ENCODE data around the gene TMEM170B.
A peak's percentile ranks its signal among the peaks of the same experiment; 100 is the strongest.

Gene TMEM170B

DNA sequence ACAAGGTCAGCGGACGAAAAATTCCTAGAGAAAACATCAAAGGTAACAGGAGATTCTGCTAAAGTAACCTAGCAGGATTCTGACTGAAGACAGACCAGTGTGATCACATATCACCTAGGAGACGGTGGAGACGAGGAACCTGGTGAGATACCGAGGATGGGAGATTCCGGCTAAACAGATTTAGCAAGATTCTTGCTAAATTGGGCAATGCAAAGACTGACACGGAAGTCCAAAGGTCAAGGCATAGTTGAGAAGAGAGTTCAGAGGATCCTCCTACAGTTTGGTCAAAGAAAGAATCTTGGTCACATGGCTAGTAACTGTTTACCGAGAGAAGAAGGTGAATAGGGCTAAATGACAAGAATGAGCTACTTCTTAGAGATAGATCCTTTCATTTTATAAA lies 61.1 kb downstream of the TMEM170B start:
- DNase-seq: no peak
- Histone ChIP-seq H3K9me3 (no peaks in the 10 kb centered on the region), H3K27ac (no peak overlapping the region), H3K36me3 (no peaks in the 10 kb centered on the region), H3K4me3 (no peak overlapping the region), H3K27me3 (no peaks in the 10 kb centered on the region), H3K4me1 (peaks cover 0 to 15% (median 5%) of the 10 kb centered on the region in 4 donors)
- intact Hi-C loops (cut with DNase I; ENCODE audit: low total_unique reads): loop anchor here (10.0 kb wide), 1 partner anchor 46 kb away; no protein-coding TSS in a partner anchor
- no peak for TF ChIP-seq CTCF (IDR thresholded peaks at IDR 0.05)

- H3K4me1 ChIP-seq: peaks cover 0 to 18% (median 5%) of the 10 kb centered on the region in 4 donors
- H3K27ac ChIP-seq: peak overlapping the region in 1 of 2 donors; percentile 39
- no peak overlapping the region for H3K4me3 ChIP-seq
- H3K36me3 ChIP-seq: no peaks in the 10 kb centered on the region
- no peak for TF ChIP-seq CTCF (IDR thresholded peaks at IDR 0.05)
- H3K9me3 ChIP-seq: no peaks in the 10 kb centered on the region
- no peak for DNase-seq
- intact Hi-C loops (cut with DNase I; ENCODE audit: low total_unique reads): no loop called here
- H3K27me3 ChIP-seq: no peaks in the 10 kb centered on the region
Observed at GRCh38 chr6:11600251-11600650, 62.7 kb downstream of the TMEM170B start.

- no peaks in the 10 kb centered on the region for H3K27me3 ChIP-seq
- intact Hi-C loops (cut with DNase I; ENCODE audit: low total_unique reads): no loop called here
Observed at GRCh38 chr6:11601776-11602605, 64.4 kb downstream of the TMEM170B start.

DNA sequence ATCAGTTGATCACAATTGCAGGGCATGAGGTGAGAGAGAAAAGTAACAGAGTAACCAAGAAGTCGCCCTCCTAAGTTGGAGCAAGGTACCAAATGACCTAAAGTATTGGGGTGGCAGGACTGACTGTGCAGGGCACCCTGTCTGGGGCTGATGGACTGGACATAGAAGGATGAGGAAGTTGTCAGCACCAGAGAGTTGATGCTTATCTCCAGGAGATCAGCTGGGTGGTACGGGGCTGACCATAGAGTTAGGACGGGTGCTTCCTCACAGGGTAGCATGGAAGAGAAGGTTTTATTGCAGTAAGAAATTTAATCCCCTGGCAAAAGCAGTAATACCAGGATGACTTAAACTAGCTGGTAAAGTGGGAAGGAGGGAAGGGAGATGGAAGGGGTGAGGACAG lies 66.7 kb downstream of the TMEM170B start:
- intact Hi-C loops (cut with DNase I; ENCODE audit: low total_unique reads): no loop called here
- Histone ChIP-seq H3K27ac (no peak overlapping the region), H3K27me3 (no peaks in the 10 kb centered on the region)

More at GRCh38 chr6:11601776-11602605, 64.4 kb downstream of the TMEM170B start:
- no peak overlapping the region for H3K4me3 ChIP-seq
- H3K9me3 ChIP-seq: no peaks in the 10 kb centered on the region
- no peak for DNase-seq
- TF ChIP-seq CTCF (IDR thresholded peaks at IDR 0.05): no peak
- peaks cover 0 to 36% (median 14%) of the 10 kb centered on the region in 4 donors for H3K4me1 ChIP-seq
- no peaks in the 10 kb centered on the region for H3K36me3 ChIP-seq
- no peak overlapping the region for H3K27ac ChIP-seq

DNA sequence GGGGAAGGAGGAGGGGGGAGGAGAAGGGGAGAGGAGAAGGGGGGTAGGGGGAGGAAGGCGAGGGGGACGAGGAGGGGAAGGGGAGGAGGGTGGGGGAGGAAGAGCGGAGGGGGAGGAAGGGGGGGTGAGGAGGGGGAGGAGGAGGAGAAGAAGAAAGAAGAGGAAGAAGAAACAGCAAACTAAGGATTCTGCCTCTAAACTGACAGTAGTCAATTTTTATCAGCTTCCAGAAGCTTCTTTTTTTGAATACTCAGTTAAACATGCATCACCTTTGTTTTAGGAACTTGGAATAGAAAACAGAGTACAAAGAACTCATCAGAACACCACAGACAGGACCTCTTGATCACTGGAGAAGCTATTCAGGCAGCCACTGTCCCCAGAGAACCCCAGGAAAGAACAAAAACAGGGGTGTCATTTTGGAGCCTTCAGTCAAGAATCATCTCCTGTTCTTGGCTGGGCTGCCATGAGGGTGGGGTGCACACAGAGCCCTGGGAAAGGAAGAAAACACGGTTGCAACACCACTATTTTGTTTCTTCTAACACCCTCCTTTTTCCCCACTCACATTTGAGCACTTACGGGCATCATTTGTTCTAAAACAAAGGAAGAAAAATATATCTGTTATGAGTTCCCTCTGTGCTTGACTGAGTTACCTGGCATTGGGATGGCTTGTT lies 67.4 kb downstream of the TMEM170B start:
- Histone ChIP-seq H3K9me3 (no peaks in the 10 kb centered on the region), H3K27me3 (no peaks in the 10 kb centered on the region), H3K4me3 (no peak overlapping the region), H3K36me3 (no peaks in the 10 kb centered on the region), H3K27ac (no peak overlapping the region), H3K4me1 (peaks cover 0 to 55% (median 31%) of the 10 kb centered on the region in 4 donors)
- intact Hi-C loops (cut with DNase I; ENCODE audit: low total_unique reads): no loop called here
- DNase-seq: peak in 1 of 2 donors; percentile 64
- no peak for TF ChIP-seq CTCF (IDR thresholded peaks at IDR 0.05)

More for the DNA sequence above, 66.7 kb downstream of the TMEM170B start:
- no peak for TF ChIP-seq CTCF (IDR thresholded peaks at IDR 0.05)
- DNase-seq: no peak
- H3K4me3 ChIP-seq: no peak overlapping the region
- H3K4me1 ChIP-seq: peaks cover 0 to 52% (median 25%) of the 10 kb centered on the region in 4 donors
- no peaks in the 10 kb centered on the region for H3K9me3 ChIP-seq
- H3K36me3 ChIP-seq: no peaks in the 10 kb centered on the region

Data from tibial artery (tissue), 4 donors.